GM12878 (cell line): ENCODE data around the gene GBP2. TPM values are rescaled to one million over a fixed set of nuclear protein-coding genes. Genes with fewer than 3 reads are reported as not detected.

ENCODE experiments used
- ATAC-seq: fragments of 200-7000 bp; cut with Tn5 transposase; 3 replicates; pipeline ENCODE4 v1.9.1; 2020; ENCODE audit warnings: mild to moderate bottlenecking, moderate library complexity
- BruUV-seq: library from RNA; stranded (reverse); fragments of 400-500 nt; replicated peaks from 2 replicates; lab custom pipeline; 2021; lab: Mats Ljungman, UMichigan
- CTCF ChIA-PET: fragments of 300-600 bp; sonication (Branson Sonifier 250); formaldehyde crosslinking; extraction: SDS; loops from one replicate; lab custom pipeline; 2021; ENCODE audit warnings: inconsistent platforms; lab: Yijun Ruan, JAX
- POLR2A ChIA-PET: fragments of 350-600 bp; formaldehyde crosslinking; extraction: SDS; loops from one replicate; lab custom pipeline; 2021; ENCODE audit warnings: inconsistent platforms; lab: Charles Lee
- RAD21 ChIA-PET: fragments of 300-600 bp; sonication (Branson Sonifier 250); formaldehyde crosslinking; loops from one replicate; lab custom pipeline; 2023; ENCODE audit warnings: antibody characterized with exemption; ENCODE audit not compliant: unreplicated experiment; lab: Charles Lee
- SMC1A ChIA-PET: fragments of 300-600 bp; sonication (Branson Sonifier 250); formaldehyde crosslinking; loops from one replicate; lab custom pipeline; 2023; ENCODE audit not compliant: unreplicated experiment, uncharacterized antibody; lab: Charles Lee
- DNase-seq: peaks from one replicate; pipeline ENCODE4 v3.0.0-alpha.2; 2011; ENCODE audit warnings: low read depth, low spot score
- FAIRE-seq: peaks from 3 replicates; lab custom pipeline; 2011; peaks lifted over from hg19 to GRCh38; lab: Jason Lieb, UNC
- H2AFZ ChIP-seq: 2 replicates; pipeline ENCODE4 v1.6.0; 2011; ENCODE audit warnings: low read depth, low read length, control low read depth; ENCODE audit not compliant: control insufficient read depth
- H3K27ac ChIP-seq: 2 replicates; pipeline ENCODE4 v1.5.1; 2011; ENCODE audit warnings: control low read depth; ENCODE audit not compliant: control insufficient read depth, insufficient read depth
- H3K27me3 ChIP-seq, 2 experiments: replicated peaks in 1 of 2; 2 replicates each; pipeline versions ENCODE4 v1.6.0 to v1.6.1; 2011; ENCODE audit warnings: low read length in 1 of 2; ENCODE audit not compliant: control insufficient read depth in 2 of 2, insufficient read depth in 2 of 2
- H3K36me3 ChIP-seq, 2 experiments: 2 replicates each; pipeline ENCODE4 v1.5.1; 2011; ENCODE audit warnings: low read length in 1 of 2; ENCODE audit not compliant: control insufficient read depth in 2 of 2, insufficient read depth in 2 of 2
- H3K4me1 ChIP-seq: 2 replicates; pipeline ENCODE4 v1.6.1; 2011; ENCODE audit warnings: mild to moderate bottlenecking, low read length, moderate library complexity, mixed read lengths; ENCODE audit not compliant: control insufficient read depth, insufficient read depth
- H3K4me2 ChIP-seq: 2 replicates; pipeline ENCODE4 v1.6.0; 2011; ENCODE audit warnings: control low read depth; ENCODE audit not compliant: control insufficient read depth, insufficient read depth
- H3K4me3 ChIP-seq: fragments of 200-600 bp; sonication (generic); 2 replicates; pipeline ENCODE4 v1.5.1; 2016
- H3K79me2 ChIP-seq: 2 replicates; pipeline ENCODE4 v1.6.0; 2011; ENCODE audit warnings: low read length; ENCODE audit not compliant: control insufficient read depth, insufficient read depth
- H3K9ac ChIP-seq: 2 replicates; pipeline ENCODE4 v1.8.0; 2011; ENCODE audit warnings: low read length, control low read depth, mixed read lengths; ENCODE audit not compliant: control insufficient read depth, insufficient read depth
- H3K9me3 ChIP-seq: replicated peaks from 3 replicates; pipeline ENCODE4 v1.5.1; 2011; ENCODE audit warnings: mild to moderate bottlenecking, low read length; ENCODE audit not compliant: control insufficient read depth, insufficient read depth
- H4K20me1 ChIP-seq: 2 replicates; pipeline ENCODE4 v1.6.0; 2011; ENCODE audit not compliant: control insufficient read depth, insufficient read depth
- ATF2 ChIP-seq: IDR thresholded peaks from 2 replicates; pipeline ENCODE4 v1.6.1; 2012; ENCODE audit warnings: low read length, inconsistent platforms
- BHLHE40 ChIP-seq, 2 experiments: fragments of 450-650 bp in 1 of 2; IDR thresholded peaks; 2 replicates each; pipeline ENCODE4 v1.6.1; 2011 to 2017; ENCODE audit warnings: low read depth in 2 of 2, borderline replicate concordance in 1 of 2, improper control_type of control experiment in 1 of 2, low read length in 1 of 2, mild to moderate bottlenecking in 1 of 2
- CHD2 ChIP-seq: IDR thresholded peaks from 2 replicates; pipeline ENCODE4 v1.6.1; 2011; ENCODE audit warnings: low read depth, low read length, improper control_type of control experiment, borderline replicate concordance
- GABPA ChIP-seq: IDR thresholded peaks from 2 replicates; pipeline ENCODE4 v1.6.1; 2014; ENCODE audit warnings: antibody characterized with exemption, low read depth, mild to moderate bottlenecking, inconsistent platforms
- JUND ChIP-seq: IDR thresholded peaks from 2 replicates; pipeline ENCODE4 v1.6.1; 2012; ENCODE audit warnings: low read depth, mild to moderate bottlenecking, low read length, improper control_type of control experiment, moderate library complexity
- SMARCA5 ChIP-seq: fragments of 450-650 bp; IDR thresholded peaks from 2 replicates; pipeline ENCODE4 v1.6.1; 2017; ENCODE audit warnings: mild to moderate bottlenecking
- SRF ChIP-seq, 2 experiments: IDR thresholded peaks; 2 replicates each; pipeline ENCODE4 v1.6.1; 2011; ENCODE audit warnings: low read depth in 2 of 2, low read length in 2 of 2, mild to moderate bottlenecking in 1 of 2, moderate library complexity in 1 of 2
- WGBS: methylation state at CpG from one replicate; pipeline ENCODE4 v1.1.6; 2016; ENCODE audit warnings: low lambda C conversion rate; ENCODE audit not compliant: insufficient replicate concordance, insufficient coverage; ENCODE audit errors: missing lambda C conversion rate; 5-methylcytosine and 5-hydroxymethylcytosine counted together
- in situ Hi-C: fragments of 300-500 bp; cut with MboI; formaldehyde crosslinking; loops from 9 replicates; pipeline ENCODE4 v1.14.3; 2018; ENCODE audit warnings: mixed read lengths
- intact Hi-C: fragments of 100-400 bp; cut with micrococcal nuclease; formaldehyde crosslinking; loops from one replicate; pipeline ENCODE4 v1.14.2; 2022; ENCODE audit not compliant: unreplicated experiment
- polyA plus RNA-seq, 11 experiments: library from polyadenylated mRNA; depleted of rRNA in 4 of 11; unstranded in 6 of 11; stranded (reverse) in 5 of 11; fragments of >200 nt; fragmentation: Nextera tagmentation in 4 of 11; fragmentation: Illumina TruSeq in 1 of 11; extraction: Ambion mirVana in 4 of 11; extraction: Trizol in 1 of 11; gene quantifications; 1 replicate in 1 of 11; 2 replicates in 10 of 11; pipeline versions ENCODE4 v1.2.1 to v1.2.3, GENCODE V29; 2011 to 2016; ENCODE audit warnings: inconsistent platforms in 2 of 11, missing spikeins in 2 of 11, low read depth in 1 of 11
- total RNA-seq, 4 experiments: library from RNA; depleted of rRNA in 3 of 4; stranded (reverse); fragments of >200 nt in 3 of 4; fragmentation: Illumina TruSeq in 1 of 4; extraction: Trizol in 1 of 4; gene quantifications; 2 replicates each; pipeline versions ENCODE4 v1.2.1 to v1.2.3, GENCODE V29; 2013 to 2021

Gene GBP2
- total and polyA plus RNA-seq, 10 of the 15 experiments (the other 5 are each of a cell fraction or from before 2014, with no cell fraction given) = 1.6 to 5.9 (median 3.2) TPM

GRCh38 chr1:89149976-89150375 lies 24.1 kb upstream of the GBP2 start:
- no peak for ATAC-seq
- 38% methylated on average over 3 of the region's 3 CpGs for WGBS
- RAD21 ChIA-PET = no interaction called here
- H3K4me2 ChIP-seq = no peak overlapping the region
- no peak for TF ChIP-seq GABPA
- no peak for TF ChIP-seq SRF (IDR thresholded peaks at IDR 0.05; ENCODE audit: low read depth in 2 of 2, low read length in 2 of 2)
- TF ChIP-seq, all 136 proteins: peak for 0
- Histone ChIP-seq H3K27ac (no peak overlapping the region), H4K20me1 (no peaks in the 10 kb centered on the region), H3K4me3 (no peak overlapping the region), H3K79me2 (no peaks in the 10 kb centered on the region), H3K4me1 (no peaks in the 10 kb centered on the region), H3K9me3 (no peaks in the 10 kb centered on the region), H3K9ac (no peak overlapping the region), H3K36me3 (no peaks in the 10 kb centered on the region), H2AFZ (no peak overlapping the region), H3K27me3 (no peaks in the 10 kb centered on the region)
- FAIRE-seq = no peak
- ChIA-PET CTCF (interaction anchor here (2.5 kb wide), 1 partner anchor 8 kb away, joined by 6 read pairs; no protein-coding TSS in a partner anchor), SMC1A (interaction anchor here (0.6 kb wide), 1 partner anchor 35 kb away, joined by 3 read pairs; no protein-coding TSS in a partner anchor), POLR2A (no interaction called here)
- intact Hi-C loops = no loop called here
- no peak for DNase-seq
- no TSS peak for BruUV-seq
- in situ Hi-C loops = no loop called here

GRCh38 chr1:89149229-89149628 lies 23.3 kb upstream of the GBP2 start:
- FAIRE-seq (no peak), DNase-seq (no peak), ATAC-seq (peak; percentile 41; the same call in 2 of the 3 replicates)
- H2AFZ ChIP-seq = no peak overlapping the region
- H4K20me1 ChIP-seq = no peaks in the 10 kb centered on the region
- RAD21 ChIA-PET = interaction anchor here (0.5 to 1.2 kb wide), 2 partner anchors 26 to 165 kb away, joined by 3 read pairs; no protein-coding TSS in a partner anchor
- H3K4me2 ChIP-seq = no peak overlapping the region
- no TSS peak for BruUV-seq
- intact Hi-C loops (no loop called here), in situ Hi-C loops (no loop called here)
- CTCF ChIA-PET = interaction anchor here (0.7 to 2.5 kb wide), 3 partner anchors 9 to 68 kb away, joined by 3 to 6 read pairs (median 5); no protein-coding TSS in a partner anchor
- TF ChIP-seq ATF2 (no peak), BHLHE40 (IDR thresholded peaks at IDR 0.05; ENCODE audit: borderline replicate concordance in 1 of 2, low read depth in 2 of 2, low read length in 1 of 2) (no peak), JUND (no peak), CHD2 (no peak), SMARCA5 (no peak)
- POLR2A ChIA-PET = no interaction called here
- no peaks in the 10 kb centered on the region for H3K9me3 ChIP-seq
- H3K27ac ChIP-seq = no peak overlapping the region
- SMC1A ChIA-PET = interaction anchor here (1.0 to 1.4 kb wide), 3 partner anchors 20 to 150 kb away, joined by 3 to 4 read pairs (median 3); no protein-coding TSS in a partner anchor
- no peaks in the 10 kb centered on the region for H3K36me3 ChIP-seq
- H3K27me3 ChIP-seq = no peaks in the 10 kb centered on the region
- no peak overlapping the region for H3K9ac ChIP-seq
- 43% methylated on average over 3 of the region's 3 CpGs for WGBS
- H3K4me3 ChIP-seq = no peak overlapping the region
- no peaks in the 10 kb centered on the region for H3K79me2 ChIP-seq
- no peaks in the 10 kb centered on the region for H3K4me1 ChIP-seq
